HepG2 (cell line): ENCODE measurements around the gene HBS1L. TPM values are rescaled to one million over a fixed set of nuclear protein-coding genes. Genes with fewer than 3 reads are reported as not detected.

Experiments used
- ATAC-seq: fragments of 200-7000 bp; cut with Tn5 transposase; 3 replicates; pipeline ENCODE4 v1.9.1; 2020; ENCODE audit warnings: mild to moderate bottlenecking, moderate library complexity
- BruUV-seq: library from RNA; stranded (reverse); fragments of 400-500 nt; replicated peaks from 2 replicates; lab custom pipeline; 2021; lab: Mats Ljungman, UMichigan
- CTCF ChIA-PET: fragments of 300-600 bp; formaldehyde crosslinking; extraction: SDS; loops from one replicate; lab custom pipeline; 2021; ENCODE audit warnings: low total read pairs, inconsistent platforms, low intra/inter-chr PET ratio; lab: Yijun Ruan, JAX
- POLR2A ChIA-PET: fragments of 350-600 bp; sonication (Branson Sonifier 250); formaldehyde crosslinking; loops from one replicate; lab custom pipeline; 2020; ENCODE audit warnings: antibody characterized with exemption, inconsistent platforms; lab: Yijun Ruan, JAX
- DNase-seq: peaks from one replicate; pipeline ENCODE4 v3.0.0-alpha.2; 2015; ENCODE audit warnings: low spot score
- FAIRE-seq: peaks from 3 replicates; lab custom pipeline; 2011; peaks lifted over from hg19 to GRCh38; lab: Jason Lieb, UNC
- H2AFZ ChIP-seq: one replicate; pipeline ENCODE4 v1.6.1; 2011; ENCODE audit warnings: low read length, inconsistent platforms
- H3K27ac ChIP-seq: fragments of 300-600 bp; 3 replicates; pipeline ENCODE4 v1.8.0; 2011; ENCODE audit warnings: mixed run types, mild to moderate bottlenecking, mixed read lengths, low read length, inconsistent platforms; ENCODE audit not compliant: insufficient read depth; ENCODE audit errors: extremely low read length
- H3K27me3 ChIP-seq, 2 experiments: fragments of 200-600 bp in 1 of 2; 2 replicates in 1 of 2; 3 replicates in 1 of 2; pipeline versions ENCODE4 v1.6.0 to v1.8.0; 2011; ENCODE audit warnings: low read length in 2 of 2, mild to moderate bottlenecking in 2 of 2, moderate library complexity in 2 of 2, inconsistent platforms in 1 of 2; ENCODE audit not compliant: insufficient read depth in 2 of 2, control insufficient read depth in 1 of 2
- H3K36me3 ChIP-seq, 2 experiments: fragments of 200-600 bp in 1 of 2; replicated peaks in 1 of 2; 2 replicates in 1 of 2; 3 replicates in 1 of 2; pipeline versions ENCODE4 v1.5.1 to v1.8.0; 2011; ENCODE audit warnings: low read length in 2 of 2, inconsistent platforms in 1 of 2; ENCODE audit not compliant: insufficient read depth in 2 of 2, control insufficient read depth in 1 of 2
- H3K4me1 ChIP-seq: 2 replicates; pipeline ENCODE4 v1.5.1; 2012; ENCODE audit warnings: low read length, inconsistent platforms; ENCODE audit not compliant: insufficient read depth
- H3K4me2 ChIP-seq: 2 replicates; pipeline ENCODE4 v1.6.0; 2011; ENCODE audit warnings: low read depth, low read length, inconsistent platforms
- H3K4me3 ChIP-seq, 3 experiments: fragments of 200-600 bp in 1 of 3; sonication (generic), shearing (Covaris generic) in 1 of 3; replicated peaks in 1 of 3; 2 replicates each; pipeline ENCODE4 v1.5.1; 2011 to 2016; ENCODE audit warnings: low read length in 3 of 3, inconsistent platforms in 2 of 3, low read depth in 2 of 3, mild to moderate bottlenecking in 2 of 3, control low read depth in 1 of 3, mixed read lengths in 1 of 3; ENCODE audit not compliant: insufficient read depth in 1 of 3
- H3K79me2 ChIP-seq: one replicate; pipeline ENCODE4 v1.6.1; 2011; ENCODE audit warnings: low read length, inconsistent platforms; ENCODE audit not compliant: insufficient read depth
- H3K9ac ChIP-seq: 2 replicates; pipeline ENCODE4 v1.6.0; 2011; ENCODE audit warnings: mild to moderate bottlenecking, low read depth, low read length, inconsistent platforms; ENCODE audit not compliant: insufficient read depth
- H3K9me3 ChIP-seq: 2 replicates; pipeline ENCODE4 v1.5.1; 2012; ENCODE audit warnings: mild to moderate bottlenecking, low read length
- H4K20me1 ChIP-seq: 2 replicates; pipeline ENCODE4 v1.6.0; 2011; ENCODE audit warnings: inconsistent platforms, mild to moderate bottlenecking, low read length, moderate library complexity; ENCODE audit not compliant: insufficient read depth
- ARNT ChIP-seq: fragments of 450-650 bp; IDR thresholded peaks from 2 replicates; pipeline ENCODE4 v1.6.1; 2017
- DPF2 ChIP-seq: sonication (generic); formaldehyde crosslinking; IDR thresholded peaks from 2 replicates; pipeline ENCODE4 v1.4.0; 2020; ENCODE audit warnings: mild to moderate bottlenecking, low read depth, missing genetic modification reagents, borderline replicate concordance
- ETS1 ChIP-seq: sonication (generic); formaldehyde crosslinking; IDR thresholded peaks from 2 replicates; pipeline ENCODE4 v1.4.0; 2020; ENCODE audit warnings: missing genetic modification reagents
- KDM4B ChIP-seq: sonication (generic); formaldehyde crosslinking; IDR thresholded peaks from 2 replicates; pipeline ENCODE4 v1.4.0; 2020; ENCODE audit warnings: missing genetic modification reagents
- LRRFIP1 ChIP-seq: sonication (generic); formaldehyde crosslinking; conservative IDR thresholded peaks from 2 replicates; pipeline ENCODE4 v1.4.0; 2020; ENCODE audit warnings: missing genetic modification reagents
- MTF2 ChIP-seq: sonication (generic); formaldehyde crosslinking; IDR thresholded peaks from 2 replicates; pipeline ENCODE4 v1.5.0; 2020; ENCODE audit warnings: missing genetic modification reagents, borderline replicate concordance
- ONECUT2 ChIP-seq: sonication (generic); formaldehyde crosslinking; IDR thresholded peaks from 2 replicates; pipeline ENCODE4 v1.4.0; 2020; ENCODE audit warnings: missing genetic modification reagents
- SSRP1 ChIP-seq: IDR thresholded peaks from 2 replicates; pipeline ENCODE4 v1.6.1; 2016; ENCODE audit warnings: control low read depth
- U2AF1 ChIP-seq: fragments of 200-400 bp; formaldehyde crosslinking; optimal IDR thresholded peaks from 2 replicates; pipeline ENCODE3; 2017; ENCODE audit warnings: mild to moderate bottlenecking, low read depth, low read length
- ZFP36 ChIP-seq: fragments of 150-350 bp; IDR thresholded peaks from 2 replicates; pipeline ENCODE4 v1.6.1; 2018; ENCODE audit warnings: borderline replicate concordance, low read length, low read depth; ENCODE audit not compliant: partially characterized antibody
- ZNF704 ChIP-seq: sonication (generic); formaldehyde crosslinking; IDR thresholded peaks from 2 replicates; pipeline ENCODE4 v1.8.1; 2023; ENCODE audit warnings: mild to moderate bottlenecking, inconsistent platforms, moderate library complexity, missing genetic modification reagents, borderline replicate concordance
- ZNF772 ChIP-seq: sonication (generic); formaldehyde crosslinking; IDR thresholded peaks from 2 replicates; pipeline ENCODE4 v1.5.0; 2020; ENCODE audit warnings: mild to moderate bottlenecking, missing genetic modification reagents
- ZSCAN21 ChIP-seq: sonication (generic); formaldehyde crosslinking; IDR thresholded peaks from 2 replicates; pipeline ENCODE4 v1.8.0; 2022; ENCODE audit warnings: mild to moderate bottlenecking, missing genetic modification reagents, moderate library complexity, borderline replicate concordance
- WGBS: methylation state at CpG from one replicate; pipeline ENCODE4 v1.1.6; 2017; ENCODE audit warnings: low lambda C conversion rate; 5-methylcytosine and 5-hydroxymethylcytosine counted together
- in situ Hi-C: cut with HindIII; loops from 2 replicates; pipeline ENCODE4 v1.10.0; 2017; ENCODE audit warnings: low pct_unique_long_range_greater_than_20kb; ENCODE audit not compliant: extremely low pct_ligation_motif_present
- intact Hi-C: fragments of 100-400 bp; cut with micrococcal nuclease; formaldehyde crosslinking; loops from one replicate; pipeline ENCODE4 v1.10.0; 2022; ENCODE audit not compliant: unreplicated experiment
- polyA plus RNA-seq, 8 experiments: library from polyadenylated mRNA; depleted of rRNA in 3 of 8; stranded (reverse) in 7 of 8; unstranded in 1 of 8; fragments of >200 nt; fragmentation: Illumina TruSeq in 4 of 8; extraction: Trizol in 4 of 8; gene quantifications; 2 replicates each; pipeline versions ENCODE4 v1.2.1 to v1.2.3, GENCODE V29; 2011 to 2016; ENCODE audit warnings: low read depth in 4 of 8, missing spikeins in 1 of 8, mixed read lengths in 1 of 8; ENCODE audit not compliant: insufficient read depth in 1 of 8
- total RNA-seq, 5 experiments: library from RNA; depleted of rRNA; stranded (reverse); fragments of >200 nt; fragmentation: Illumina TruSeq; extraction: Trizol; gene quantifications; 2 replicates each; pipeline ENCODE4 v1.2.3, GENCODE V29; 2016; ENCODE audit warnings: low read depth in 1 of 5
- TF ChIP-seq, protein P1 (sequence below): sonication (generic); formaldehyde crosslinking; IDR thresholded peaks from 2 replicates; pipeline ENCODE4 v1.4.0; 2020; ENCODE audit warnings: mild to moderate bottlenecking, missing genetic modification reagents
- TF ChIP-seq, protein P2 (sequence below): sonication (generic); formaldehyde crosslinking; conservative IDR thresholded peaks from 2 replicates; pipeline ENCODE4 v1.8.0; 2022; ENCODE audit warnings: missing genetic modification reagents

Gene HBS1L
- total and polyA plus RNA-seq, 2 of the 13 experiments (the other 11 are each of a cell fraction or from before 2014, with no cell fraction given), result 44.1 to 138 TPM

DNA sequence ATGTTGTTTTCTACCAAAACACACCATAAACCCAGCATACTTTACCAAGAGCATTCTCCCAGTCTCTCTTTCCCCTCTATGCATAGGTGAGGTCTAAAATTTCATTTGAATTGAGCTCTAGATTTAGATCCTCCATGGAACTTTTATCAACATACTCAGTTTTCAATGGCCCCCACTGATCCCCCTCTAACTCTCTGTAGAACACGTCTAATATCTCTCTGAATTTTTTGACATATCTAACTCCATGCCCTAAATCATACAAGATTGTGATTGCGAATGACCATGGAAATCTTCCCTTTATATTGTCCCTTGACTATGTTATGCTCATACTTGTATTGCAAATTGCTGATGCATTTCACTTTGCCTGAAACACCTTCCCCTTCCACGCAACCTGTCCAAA is 38.1 kb upstream of the HBS1L start:
- H4K20me1 ChIP-seq, result no peaks in the 10 kb centered on the region; the same call in 1 of the 2 replicates
- H3K36me3 ChIP-seq, result no peaks in the 10 kb centered on the region
- no peak overlapping the region for H3K9ac ChIP-seq
- TF ChIP-seq DPF2 (CRISPR knock-in tag) (no peak), SSRP1 (no peak), U2AF1 (no peak), ETS1 (CRISPR knock-in tag) (no peak), ONECUT2 (no peak), ZFP36 (no peak), KDM4B (CRISPR knock-in tag) (no peak), ZSCAN21 (CRISPR knock-in tag) (no peak), ARNT (no peak), MTF2 (CRISPR knock-in tag) (no peak), LRRFIP1 (CRISPR knock-in tag) (no peak), ZNF772 (no peak), ZNF704 (no peak)
- TF ChIP-seq, protein P1, sequence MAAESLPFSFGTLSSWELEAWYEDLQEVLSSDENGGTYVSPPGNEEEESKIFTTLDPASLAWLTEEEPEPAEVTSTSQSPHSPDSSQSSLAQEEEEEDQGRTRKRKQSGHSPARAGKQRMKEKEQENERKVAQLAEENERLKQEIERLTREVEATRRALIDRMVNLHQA (CRISPR knock-in tag), result no peak
- TF ChIP-seq, protein P2, sequence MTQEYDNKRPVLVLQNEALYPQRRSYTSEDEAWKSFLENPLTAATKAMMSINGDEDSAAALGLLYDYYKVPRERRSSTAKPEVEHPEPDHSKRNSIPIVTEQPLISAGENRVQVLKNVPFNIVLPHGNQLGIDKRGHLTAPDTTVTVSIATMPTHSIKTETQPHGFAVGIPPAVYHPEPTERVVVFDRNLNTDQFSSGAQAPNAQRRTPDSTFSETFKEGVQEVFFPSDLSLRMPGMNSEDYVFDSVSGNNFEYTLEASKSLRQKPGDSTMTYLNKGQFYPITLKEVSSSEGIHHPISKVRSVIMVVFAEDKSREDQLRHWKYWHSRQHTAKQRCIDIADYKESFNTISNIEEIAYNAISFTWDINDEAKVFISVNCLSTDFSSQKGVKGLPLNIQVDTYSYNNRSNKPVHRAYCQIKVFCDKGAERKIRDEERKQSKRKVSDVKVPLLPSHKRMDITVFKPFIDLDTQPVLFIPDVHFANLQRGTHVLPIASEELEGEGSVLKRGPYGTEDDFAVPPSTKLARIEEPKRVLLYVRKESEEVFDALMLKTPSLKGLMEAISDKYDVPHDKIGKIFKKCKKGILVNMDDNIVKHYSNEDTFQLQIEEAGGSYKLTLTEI (CRISPR knock-in tag), result no peak
- 30% methylated on average over 3 of the region's 3 CpGs for whole genome bisulfite sequencing
- intact Hi-C loops (no loop called here), in situ Hi-C loops (no loop called here)
- no peak for ATAC-seq
- no TSS peak for BruUV-seq
- DNase-seq, result no peak
- H3K27me3 ChIP-seq, result no peaks in the 10 kb centered on the region; a peak in 3 of 5 replicates
- H3K79me2 ChIP-seq, result no peaks in the 10 kb centered on the region
- no peak for FAIRE-seq
- ChIA-PET POLR2A (no interaction called here), CTCF (interaction anchor here (0.7 kb wide), 1 partner anchor 413 kb away, joined by 3 read pairs; no protein-coding TSS in a partner anchor)
- no peak overlapping the region for H3K4me3 ChIP-seq
- no peak overlapping the region for H2AFZ ChIP-seq
- H3K4me1 ChIP-seq, result 0 out of 2 replicates have a peak, but pooled peaks cover 6% of the 10 kb centered on the region
- no peaks in the 10 kb centered on the region for H3K9me3 ChIP-seq
- no peak overlapping the region for H3K27ac ChIP-seq
- no peak overlapping the region for H3K4me2 ChIP-seq
